GM23338 (cell line): ENCODE measurements around the gene SLC6A13. TPM values are rescaled to one million over a fixed set of nuclear protein-coding genes. Genes with fewer than 3 reads are reported as not detected.

Experiments used
- ATAC-seq: fragments of 200-7000 bp; cut with Tn5 transposase; 3 replicates; pipeline ENCODE4 v1.9.1; 2020
- DNase-seq: peaks from one replicate; pipeline ENCODE4 v3.0.0-alpha.2; 2015; ENCODE audit warnings: low spot score
- H2AFZ ChIP-seq: fragments of 200-600 bp; sonication (generic); 2 replicates; pipeline ENCODE4 v1.8.0; 2016; ENCODE audit warnings: antibody characterized with exemption, mild to moderate bottlenecking, moderate library complexity
- H3F3A ChIP-seq: fragments of 200-600 bp; sonication (generic); replicated peaks from 2 replicates; pipeline ENCODE4 v1.8.0; 2017; ENCODE audit warnings: antibody characterized with exemption, mixed run types, low read depth
- H3K27ac ChIP-seq: fragments of 200-600 bp; sonication (generic); 2 replicates; pipeline ENCODE4 v1.6.1; 2016; ENCODE audit warnings: low read depth
- H3K27me3 ChIP-seq: fragments of 200-600 bp; sonication (generic); 2 replicates; pipeline ENCODE4 v1.8.0; 2016; ENCODE audit warnings: mild to moderate bottlenecking, mixed run types, moderate library complexity; ENCODE audit not compliant: insufficient read depth
- H3K36me3 ChIP-seq: fragments of 200-600 bp; sonication (generic); 2 replicates; pipeline ENCODE4 v1.8.0; 2016; ENCODE audit warnings: mild to moderate bottlenecking; ENCODE audit not compliant: insufficient read depth
- H3K4me1 ChIP-seq: fragments of 200-600 bp; sonication (generic); 2 replicates; pipeline ENCODE4 v1.8.0; 2016; ENCODE audit warnings: mild to moderate bottlenecking, moderate library complexity; ENCODE audit not compliant: insufficient read depth
- H3K4me2 ChIP-seq: fragments of 200-600 bp; sonication (generic); 2 replicates; pipeline ENCODE4 v1.7.1; 2017; ENCODE audit warnings: mixed run types
- H3K4me3 ChIP-seq: fragments of 200-600 bp; sonication (generic); 2 replicates; pipeline ENCODE4 v1.6.1; 2016; ENCODE audit warnings: mixed run types
- H3K79me2 ChIP-seq: fragments of 200-600 bp; sonication (generic); replicated peaks from 2 replicates; pipeline ENCODE4 v1.8.0; 2017; ENCODE audit warnings: mild to moderate bottlenecking; ENCODE audit not compliant: insufficient read depth
- H3K9me2 ChIP-seq: fragments of 200-600 bp; sonication (generic); 2 replicates; pipeline ENCODE4 v1.8.0; 2017; ENCODE audit not compliant: insufficient read depth
- H4K20me1 ChIP-seq: fragments of 200-600 bp; sonication (generic); replicated peaks from 2 replicates; pipeline ENCODE4 v1.8.0; 2017; ENCODE audit warnings: mild to moderate bottlenecking; ENCODE audit not compliant: insufficient read depth
- H3K27ac Mint-ChIP-seq: 2 replicates; pipeline ENCODE4 v1.8.0; 2020; ENCODE audit warnings: inconsistent platforms, mild to moderate bottlenecking, moderate library complexity, mixed read lengths
- H3K27me3 Mint-ChIP-seq: 3 replicates; pipeline ENCODE4 v1.8.0; 2022; ENCODE audit warnings: low read depth, mild to moderate bottlenecking, moderate library complexity, mixed read lengths, inconsistent platforms; ENCODE audit not compliant: insufficient read depth, poor library complexity
- H3K36me3 Mint-ChIP-seq: 3 replicates; pipeline ENCODE4 v1.8.0; 2021; ENCODE audit warnings: low read depth, mild to moderate bottlenecking, inconsistent platforms, moderate library complexity, mixed read lengths
- H3K4me1 Mint-ChIP-seq: 3 replicates; pipeline ENCODE4 v1.8.0; 2020; ENCODE audit warnings: mild to moderate bottlenecking, inconsistent platforms, mixed read lengths
- H3K4me3 Mint-ChIP-seq: 3 replicates; pipeline ENCODE4 v1.8.0; 2021; ENCODE audit warnings: moderate library complexity, mild to moderate bottlenecking, inconsistent platforms, mixed read lengths
- H3K9me3 Mint-ChIP-seq: 3 replicates; pipeline ENCODE4 v1.8.0; 2020; ENCODE audit warnings: moderate library complexity, mild to moderate bottlenecking, inconsistent platforms, mixed read lengths
- CREB1 ChIP-seq: fragments of 250-450 bp; sonication (Bioruptor Pico); IDR thresholded peaks from 2 replicates; pipeline ENCODE4 v1.5.0; 2020; ENCODE audit warnings: low read depth, mild to moderate bottlenecking, moderate library complexity
- ETS1 ChIP-seq: IDR thresholded peaks from 2 replicates; pipeline ENCODE4 v1.6.1; 2016; ENCODE audit warnings: antibody characterized with exemption
- EZH2 ChIP-seq: fragments of 200-600 bp; sonication (generic); IDR thresholded peaks from one replicate; pipeline ENCODE4 v1.8.0; 2017; ENCODE audit warnings: antibody characterized with exemption, mild to moderate bottlenecking, low read depth; ENCODE audit not compliant: unreplicated experiment
- EZH2phosphoT487 ChIP-seq: fragments of 200-600 bp; sonication (generic); IDR thresholded peaks from one replicate; pipeline ENCODE4 v1.8.1; 2018; ENCODE audit warnings: antibody characterized with exemption; ENCODE audit not compliant: unreplicated experiment
- JUNB ChIP-seq: IDR thresholded peaks from one replicate; pipeline ENCODE4 v1.6.1; 2016; ENCODE audit warnings: antibody characterized with exemption; ENCODE audit not compliant: unreplicated experiment
- NANOG ChIP-seq: IDR thresholded peaks from 2 replicates; pipeline ENCODE4 v1.6.1; 2016; ENCODE audit warnings: antibody characterized with exemption, borderline replicate concordance
- POLR2AphosphoS5 ChIP-seq: IDR thresholded peaks from 2 replicates; pipeline ENCODE4 v1.6.1; 2016; ENCODE audit warnings: antibody characterized with exemption, low read depth
- REST ChIP-seq: IDR thresholded peaks from one replicate; pipeline ENCODE4 v1.6.1; 2018; ENCODE audit warnings: antibody characterized with exemption; ENCODE audit not compliant: unreplicated experiment
- STAT1 ChIP-seq: IDR thresholded peaks from one replicate; pipeline ENCODE4 v1.6.1; 2016; ENCODE audit warnings: antibody characterized with exemption; ENCODE audit not compliant: unreplicated experiment
- ZNF114 ChIP-seq: fragments of 250-450 bp; sonication (Bioruptor Pico); IDR thresholded peaks from 2 replicates; pipeline ENCODE4 v1.5.0; 2020; ENCODE audit warnings: mild to moderate bottlenecking, moderate library complexity
- polyA plus RNA-seq: library from polyadenylated mRNA; unstranded; fragments of >200 nt; fragmentation: Nextera tagmentation; extraction: Ambion mirVana; gene quantifications from 2 replicates; pipeline ENCODE4 v1.2.1, GENCODE V29; 2016
- total RNA-seq: library from RNA; depleted of rRNA; stranded (reverse); fragments of >200 nt; shearing (Covaris generic); gene quantifications from 2 replicates; pipeline ENCODE4 v1.2.3, GENCODE V29; 2014
- TF ChIP-seq, protein P1 (sequence below), 2 experiments: fragments of 200-600 bp in 1 of 2; sonication (generic) in 1 of 2; conservative IDR thresholded peaks; 2 replicates each; pipeline versions ENCODE4 v1.5.1 to v1.6.1; 2016 to 2017; ENCODE audit warnings: antibody characterized with exemption in 2 of 2, low read depth in 2 of 2, mild to moderate bottlenecking in 2 of 2, moderate library complexity in 1 of 2

Gene SLC6A13
- total and polyA plus RNA-seq, 2 experiments from 2014 or later: not detected

DNA sequence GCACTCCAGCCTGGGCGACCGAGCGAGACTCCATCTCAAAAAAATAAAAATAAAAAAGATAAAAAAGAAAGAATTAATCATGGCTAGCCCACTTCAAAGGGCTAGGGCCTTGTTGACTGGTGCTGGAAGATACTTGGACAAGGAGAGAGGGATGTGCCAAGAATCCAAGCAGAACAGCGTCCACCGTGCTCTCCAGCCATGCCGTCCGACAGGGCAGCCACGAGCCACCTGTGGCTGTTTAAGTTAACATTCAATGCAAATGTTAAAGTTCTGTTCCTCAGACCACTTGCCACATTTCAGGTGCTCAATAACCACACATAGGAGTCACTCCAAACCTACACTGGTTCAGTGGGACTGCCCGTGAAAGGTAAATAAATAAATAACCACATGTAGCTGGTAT lies 21.4 kb downstream of the SLC6A13 start:
- Mint-ChIP-seq H3K27me3 (peaks cover 4% of the 10 kb centered on the region), H3K36me3 (peaks cover 4% of the 10 kb centered on the region), H3K9me3 (peaks cover 17% of the 10 kb centered on the region), H3K4me1 (no peaks in the 10 kb centered on the region), H3K4me3 (no peak overlapping the region), H3K27ac (no peak overlapping the region)
- no peaks in the 10 kb centered on the region for H3K9me2 ChIP-seq
- no peak overlapping the region for H3K27ac ChIP-seq
- H3K79me2 ChIP-seq: no peaks in the 10 kb centered on the region
- DNase-seq (no peak), ATAC-seq (no peak)
- no peaks in the 10 kb centered on the region for H3K4me1 ChIP-seq
- no peaks in the 10 kb centered on the region for H3K27me3 ChIP-seq
- no peak overlapping the region for H2AFZ ChIP-seq
- no peaks in the 10 kb centered on the region for H3F3A ChIP-seq
- no peaks in the 10 kb centered on the region for H3K36me3 ChIP-seq
- no peak overlapping the region for H3K4me2 ChIP-seq
- no peak overlapping the region for H3K4me3 ChIP-seq
- H4K20me1 ChIP-seq: no peaks in the 10 kb centered on the region
- TF ChIP-seq ZNF114 (CRISPR knock-in tag): no peak
- TF ChIP-seq EZH2: no peak
- no peak for TF ChIP-seq POLR2AphosphoS5
- no peak for TF ChIP-seq JUNB
- TF ChIP-seq ETS1: no peak
- TF ChIP-seq REST: no peak
- TF ChIP-seq, protein P1, sequence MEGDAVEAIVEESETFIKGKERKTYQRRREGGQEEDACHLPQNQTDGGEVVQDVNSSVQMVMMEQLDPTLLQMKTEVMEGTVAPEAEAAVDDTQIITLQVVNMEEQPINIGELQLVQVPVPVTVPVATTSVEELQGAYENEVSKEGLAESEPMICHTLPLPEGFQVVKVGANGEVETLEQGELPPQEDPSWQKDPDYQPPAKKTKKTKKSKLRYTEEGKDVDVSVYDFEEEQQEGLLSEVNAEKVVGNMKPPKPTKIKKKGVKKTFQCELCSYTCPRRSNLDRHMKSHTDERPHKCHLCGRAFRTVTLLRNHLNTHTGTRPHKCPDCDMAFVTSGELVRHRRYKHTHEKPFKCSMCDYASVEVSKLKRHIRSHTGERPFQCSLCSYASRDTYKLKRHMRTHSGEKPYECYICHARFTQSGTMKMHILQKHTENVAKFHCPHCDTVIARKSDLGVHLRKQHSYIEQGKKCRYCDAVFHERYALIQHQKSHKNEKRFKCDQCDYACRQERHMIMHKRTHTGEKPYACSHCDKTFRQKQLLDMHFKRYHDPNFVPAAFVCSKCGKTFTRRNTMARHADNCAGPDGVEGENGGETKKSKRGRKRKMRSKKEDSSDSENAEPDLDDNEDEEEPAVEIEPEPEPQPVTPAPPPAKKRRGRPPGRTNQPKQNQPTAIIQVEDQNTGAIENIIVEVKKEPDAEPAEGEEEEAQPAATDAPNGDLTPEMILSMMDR (conservative IDR thresholded peaks at IDR 0.05; ENCODE audit: low read depth in 2 of 2): no peak
- no peak for TF ChIP-seq CREB1 (CRISPR knock-in tag)
- TF ChIP-seq EZH2phosphoT487: no peak

DNA sequence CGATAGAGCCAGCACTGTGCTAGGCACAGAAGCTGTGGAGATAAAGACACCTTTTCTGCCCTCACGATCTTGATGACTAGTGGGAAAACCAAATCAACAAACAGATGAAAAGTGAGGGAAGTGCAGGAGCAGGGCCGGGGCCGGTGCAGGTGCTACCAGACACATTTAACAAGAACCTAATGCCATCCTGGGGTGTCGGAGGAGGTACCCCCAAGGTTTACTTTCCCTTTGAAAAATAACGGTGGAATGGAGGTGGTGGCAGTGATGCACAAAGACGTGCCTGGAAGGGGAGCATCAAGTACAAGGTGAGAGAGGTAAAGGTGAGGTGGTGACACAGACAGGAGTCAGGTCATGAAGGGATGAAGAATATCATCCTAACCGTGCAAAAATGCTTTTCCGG lies 22.1 kb downstream of the SLC6A13 start:
- Histone ChIP-seq H3K79me2 (no peaks in the 10 kb centered on the region), H3K27me3 (no peaks in the 10 kb centered on the region), H3F3A (no peaks in the 10 kb centered on the region), H4K20me1 (no peaks in the 10 kb centered on the region), H3K4me3 (no peak overlapping the region), H2AFZ (no peak overlapping the region), H3K4me2 (no peak overlapping the region), H3K9me2 (no peaks in the 10 kb centered on the region), H3K36me3 (no peaks in the 10 kb centered on the region), H3K27ac (no peak overlapping the region), H3K4me1 (no peaks in the 10 kb centered on the region)
- Mint-ChIP-seq H3K9me3 (peaks cover 23% of the 10 kb centered on the region), H3K4me1 (no peaks in the 10 kb centered on the region), H3K36me3 (peaks cover 9% of the 10 kb centered on the region), H3K4me3 (no peak overlapping the region), H3K27me3 (peaks cover 4% of the 10 kb centered on the region), H3K27ac (no peak overlapping the region)
- ATAC-seq (no peak), DNase-seq (no peak)
- TF ChIP-seq, protein P1 (conservative IDR thresholded peaks at IDR 0.05; ENCODE audit: low read depth in 2 of 2): no peak
- TF ChIP-seq POLR2AphosphoS5: no peak
- TF ChIP-seq NANOG: no peak
- TF ChIP-seq ETS1: no peak
- TF ChIP-seq STAT1: no peak
- no peak for TF ChIP-seq EZH2
- no peak for TF ChIP-seq JUNB
- no peak for TF ChIP-seq ZNF114 (CRISPR knock-in tag)
- no peak for TF ChIP-seq EZH2phosphoT487
- no peak for TF ChIP-seq CREB1 (CRISPR knock-in tag)
